Osteoblast (primary cell): ENCODE results near the gene CCNG2. TPM values are rescaled to one million over a fixed set of nuclear protein-coding genes. Genes with fewer than 3 reads are reported as not detected.

Source experiments
- DNase-seq: peaks from one replicate; pipeline ENCODE4 v3.0.0; 2011; ENCODE audit warnings: low spot score, mixed read lengths; ENCODE audit not compliant: insufficient read length; ENCODE audit errors: missing footprints
- H2AFZ ChIP-seq: 2 replicates; pipeline ENCODE4 v1.6.0; 2011; ENCODE audit warnings: mild to moderate bottlenecking, low read length
- H3K27ac ChIP-seq: 2 replicates; pipeline ENCODE4 v1.5.1; 2011; ENCODE audit warnings: mild to moderate bottlenecking, low read depth, low read length, moderate library complexity
- H3K27me3 ChIP-seq: 2 replicates; pipeline ENCODE4 v1.6.0; 2012; ENCODE audit warnings: mild to moderate bottlenecking, control low read depth, inconsistent platforms, low read length, moderate library complexity; ENCODE audit not compliant: insufficient read depth
- H3K36me3 ChIP-seq: 2 replicates; pipeline ENCODE4 v1.5.1; 2011; ENCODE audit warnings: mild to moderate bottlenecking, low read length, control low read depth, moderate library complexity; ENCODE audit not compliant: insufficient read depth
- H3K4me1 ChIP-seq: 2 replicates; pipeline ENCODE4 v1.5.1; 2011; ENCODE audit warnings: mild to moderate bottlenecking, low read length, control low read depth, moderate library complexity; ENCODE audit not compliant: insufficient read depth
- H3K4me2 ChIP-seq: 2 replicates; pipeline ENCODE4 v1.6.0; 2011; ENCODE audit warnings: mild to moderate bottlenecking, low read length; ENCODE audit not compliant: insufficient read depth
- H3K4me3 ChIP-seq: fragments of 200-600 bp; sonication (generic); 3 replicates; pipeline ENCODE4 v1.5.1; 2012; ENCODE audit warnings: mild to moderate bottlenecking, low read length, inconsistent platforms; ENCODE audit not compliant: insufficient read depth
- H3K79me2 ChIP-seq: 2 replicates; pipeline ENCODE4 v1.6.0; 2012; ENCODE audit warnings: mild to moderate bottlenecking, low read length, control low read depth, inconsistent platforms; ENCODE audit not compliant: insufficient read depth
- H3K9me3 ChIP-seq: 2 replicates; pipeline ENCODE4 v1.5.1; 2011; ENCODE audit warnings: low read depth, low read length, control low read depth
- H4K20me1 ChIP-seq: 2 replicates; pipeline ENCODE4 v1.6.0; 2012; ENCODE audit warnings: mild to moderate bottlenecking, low read length, control low read depth; ENCODE audit not compliant: insufficient read depth
- total RNA-seq: library from RNA; depleted of rRNA; stranded (reverse); fragments of >200 nt; gene quantifications from 2 replicates; pipeline ENCODE4 v1.2.3, GENCODE V29; 2012
- TF ChIP-seq, protein P1 (sequence below): IDR thresholded peaks from 2 replicates; pipeline ENCODE4 v1.5.1; 2011; ENCODE audit warnings: mild to moderate bottlenecking, low read depth, low read length, moderate library complexity; ENCODE audit errors: extremely low read depth

Gene CCNG2
- total RNA-seq, 1 donor = 49.2 TPM

DNA sequence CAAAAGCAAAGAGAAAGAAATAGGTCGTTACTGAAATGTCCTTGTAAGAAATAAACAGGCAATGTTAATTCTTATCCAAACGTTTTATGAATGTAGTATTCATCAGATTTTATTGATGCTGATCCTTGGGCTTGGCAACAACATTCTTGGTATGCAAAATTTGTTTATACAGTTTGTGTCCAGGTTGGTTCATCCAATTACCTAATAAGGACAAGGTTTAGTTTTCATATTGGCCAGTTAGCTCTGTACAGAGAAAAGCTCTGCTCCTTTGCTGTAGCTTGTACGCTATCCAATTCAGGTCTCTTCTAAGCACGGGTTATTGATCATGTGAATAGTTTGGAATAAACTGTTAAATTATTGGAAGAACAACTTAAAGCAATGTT is 14.4 kb upstream of the CCNG2 start:
- no peak overlapping the region for H3K27ac ChIP-seq
- TF ChIP-seq, protein P1, sequence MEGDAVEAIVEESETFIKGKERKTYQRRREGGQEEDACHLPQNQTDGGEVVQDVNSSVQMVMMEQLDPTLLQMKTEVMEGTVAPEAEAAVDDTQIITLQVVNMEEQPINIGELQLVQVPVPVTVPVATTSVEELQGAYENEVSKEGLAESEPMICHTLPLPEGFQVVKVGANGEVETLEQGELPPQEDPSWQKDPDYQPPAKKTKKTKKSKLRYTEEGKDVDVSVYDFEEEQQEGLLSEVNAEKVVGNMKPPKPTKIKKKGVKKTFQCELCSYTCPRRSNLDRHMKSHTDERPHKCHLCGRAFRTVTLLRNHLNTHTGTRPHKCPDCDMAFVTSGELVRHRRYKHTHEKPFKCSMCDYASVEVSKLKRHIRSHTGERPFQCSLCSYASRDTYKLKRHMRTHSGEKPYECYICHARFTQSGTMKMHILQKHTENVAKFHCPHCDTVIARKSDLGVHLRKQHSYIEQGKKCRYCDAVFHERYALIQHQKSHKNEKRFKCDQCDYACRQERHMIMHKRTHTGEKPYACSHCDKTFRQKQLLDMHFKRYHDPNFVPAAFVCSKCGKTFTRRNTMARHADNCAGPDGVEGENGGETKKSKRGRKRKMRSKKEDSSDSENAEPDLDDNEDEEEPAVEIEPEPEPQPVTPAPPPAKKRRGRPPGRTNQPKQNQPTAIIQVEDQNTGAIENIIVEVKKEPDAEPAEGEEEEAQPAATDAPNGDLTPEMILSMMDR = no peak
- peaks cover 4% of the 10 kb centered on the region for H3K27me3 ChIP-seq
- no peaks in the 10 kb centered on the region for H3K9me3 ChIP-seq
- no peak overlapping the region for H3K4me3 ChIP-seq
- H3K4me2 ChIP-seq = no peak overlapping the region
- H3K36me3 ChIP-seq = no peaks in the 10 kb centered on the region
- H2AFZ ChIP-seq = no peak overlapping the region
- H3K79me2 ChIP-seq = no peaks in the 10 kb centered on the region
- no peaks in the 10 kb centered on the region for H4K20me1 ChIP-seq
- H3K4me1 ChIP-seq = no peaks in the 10 kb centered on the region
- no peak for DNase-seq

DNA sequence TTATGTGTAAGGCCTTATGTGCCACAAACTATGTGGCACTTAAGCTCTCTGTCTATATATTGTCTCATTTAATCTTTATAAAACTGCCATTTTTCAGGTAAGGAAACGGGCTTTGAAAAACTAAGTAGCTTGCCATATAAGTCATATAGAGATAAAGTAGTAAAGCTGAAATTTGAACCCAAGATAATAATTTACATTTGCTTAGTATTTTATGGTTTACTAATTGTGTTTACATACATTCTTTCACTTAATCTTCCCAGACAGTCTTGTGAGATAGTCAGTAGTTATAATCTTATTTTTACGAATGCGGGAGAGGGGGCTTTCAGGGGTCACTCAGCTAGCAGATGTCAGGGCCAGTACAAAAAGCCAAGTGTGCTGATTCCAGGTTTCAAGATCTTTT is 13.9 kb upstream of the CCNG2 start:
- Histone ChIP-seq H3K36me3 (no peaks in the 10 kb centered on the region), H3K4me2 (no peak overlapping the region), H3K4me3 (no peak overlapping the region), H3K79me2 (no peaks in the 10 kb centered on the region), H2AFZ (no peak overlapping the region), H3K27me3 (peaks cover 4% of the 10 kb centered on the region), H4K20me1 (no peaks in the 10 kb centered on the region), H3K27ac (no peak overlapping the region), H3K9me3 (no peaks in the 10 kb centered on the region), H3K4me1 (no peaks in the 10 kb centered on the region)
- DNase-seq = no peak
- TF ChIP-seq, protein P1 = no peak

DNA sequence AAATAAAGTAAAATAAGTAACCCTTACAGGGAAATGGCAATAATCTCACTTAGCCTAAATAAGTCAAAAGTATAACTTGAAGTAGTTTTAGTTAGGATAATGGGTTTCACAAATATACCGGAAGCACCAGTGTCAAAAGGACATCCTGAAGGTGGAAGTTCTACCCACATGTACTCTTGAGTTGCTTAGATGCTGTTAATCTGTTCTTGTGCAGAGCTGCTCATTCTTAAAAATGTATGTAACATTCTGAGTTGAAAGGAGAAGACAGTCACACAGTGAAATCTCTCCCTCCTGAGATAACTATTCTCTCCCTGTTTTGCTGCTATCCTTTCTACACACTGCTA is 11.2 kb upstream of the CCNG2 start:
- no peaks in the 10 kb centered on the region for H3K4me1 ChIP-seq
- no peak for DNase-seq
- no peak overlapping the region for H3K27ac ChIP-seq
- H3K27me3 ChIP-seq = no peaks in the 10 kb centered on the region
- no peak overlapping the region for H3K4me3 ChIP-seq
- no peaks in the 10 kb centered on the region for H4K20me1 ChIP-seq
- H3K36me3 ChIP-seq = no peaks in the 10 kb centered on the region
- H2AFZ ChIP-seq = no peak overlapping the region
- no peak overlapping the region for H3K4me2 ChIP-seq
- TF ChIP-seq, protein P1 = no peak
- no peaks in the 10 kb centered on the region for H3K9me3 ChIP-seq
- no peaks in the 10 kb centered on the region for H3K79me2 ChIP-seq

DNA sequence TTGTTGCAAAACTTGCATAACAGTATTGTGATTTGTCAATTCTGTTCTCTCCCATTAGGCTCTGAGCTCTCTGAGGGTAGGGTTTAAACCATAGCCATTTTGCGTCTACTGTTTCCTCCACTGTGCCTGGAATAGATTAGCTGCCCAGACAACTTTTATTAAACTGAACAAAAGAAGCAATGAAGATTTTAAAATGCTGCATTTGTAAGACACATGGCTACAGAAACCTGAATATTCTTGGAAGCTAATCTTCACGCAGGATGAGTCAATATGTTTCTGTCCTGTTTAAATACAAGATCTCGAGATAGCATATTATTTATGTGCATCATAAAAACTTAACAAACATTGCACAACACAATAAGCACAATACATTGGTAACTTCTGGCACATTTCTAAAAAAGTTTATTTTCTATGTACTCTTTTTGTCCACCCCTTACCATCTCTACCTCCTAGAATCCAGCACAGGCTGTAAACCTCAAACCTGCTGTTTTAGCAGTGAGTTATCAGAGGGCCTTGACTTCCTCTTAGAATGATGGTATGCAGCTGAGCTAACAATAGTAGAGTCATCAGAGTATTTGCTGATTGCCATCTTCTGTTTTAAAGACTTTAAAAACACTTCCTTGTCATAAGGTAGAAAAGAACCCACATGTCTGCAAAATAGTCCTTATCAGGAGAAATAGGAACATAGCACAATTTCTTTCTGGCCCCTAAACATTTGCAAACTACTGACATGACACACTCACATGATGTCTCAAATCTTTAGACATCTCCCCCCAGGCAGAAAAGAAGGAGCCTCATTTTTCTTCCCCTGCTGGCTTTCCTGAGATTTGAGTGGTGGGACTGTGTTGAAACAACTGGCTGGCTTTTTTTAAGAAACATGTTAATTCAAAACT is 10.6 kb upstream of the CCNG2 start:
- TF ChIP-seq, protein P1 = no peak
- H3K4me3 ChIP-seq = no peak overlapping the region
- H3K9me3 ChIP-seq = no peaks in the 10 kb centered on the region
- no peaks in the 10 kb centered on the region for H4K20me1 ChIP-seq
- H3K27me3 ChIP-seq = no peaks in the 10 kb centered on the region
- H3K4me1 ChIP-seq = no peaks in the 10 kb centered on the region
- no peaks in the 10 kb centered on the region for H3K36me3 ChIP-seq
- no peak for DNase-seq
- no peak overlapping the region for H2AFZ ChIP-seq
- H3K27ac ChIP-seq = no peak overlapping the region
- no peak overlapping the region for H3K4me2 ChIP-seq
- H3K79me2 ChIP-seq = no peaks in the 10 kb centered on the region
